ENCODE data around the gene HOOK1.
"Not testable (repeated sequence)": the region's sequence is repeated elsewhere in the genome, so short reads cannot be mapped to it uniquely, and the experiment has no call there.

The HOOK1 gene

DNA sequence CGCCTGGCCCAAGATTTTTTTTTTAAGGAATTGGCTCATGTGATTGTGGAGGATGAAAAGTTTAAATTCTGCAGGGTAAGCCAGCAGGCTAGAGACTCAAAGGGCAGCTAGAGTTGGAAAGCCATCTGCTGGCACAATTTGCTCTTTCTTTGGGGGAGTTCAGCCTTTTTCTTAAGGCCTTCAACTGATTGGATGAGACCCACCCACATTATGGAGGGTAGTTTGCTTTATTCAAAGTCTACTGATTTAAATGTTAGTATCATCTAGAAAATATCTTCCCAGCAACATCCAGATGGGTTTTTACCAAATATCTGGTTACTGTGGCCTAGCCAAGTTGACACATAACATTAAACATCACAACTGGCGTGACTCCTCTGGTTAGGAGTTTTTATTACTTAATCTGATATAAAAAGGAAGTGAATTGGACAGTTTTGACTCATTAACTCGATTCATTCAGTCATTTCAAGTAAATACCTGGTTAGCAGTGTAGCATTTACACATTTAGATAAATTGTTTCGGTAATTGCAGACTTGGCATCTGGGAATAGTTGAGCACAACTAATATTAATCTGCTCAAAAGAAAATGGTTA, 12.4 kb downstream of the HOOK1 start:
- no peak for DNase-seq

GRCh38 chr1:59828160-59828559, 13.4 kb downstream of the HOOK1 start:
- DNase-seq, result no peak

- no peak for DNase-seq
Measured at GRCh38 chr1:59831529-59831928, 16.8 kb downstream of the HOOK1 start.

GRCh38 chr1:59833022-59833421, 18.3 kb downstream of the HOOK1 start:
- DNase-seq, result no peak

GRCh38 chr1:59833991-59834390, 19.2 kb downstream of the HOOK1 start:
- no peak for DNase-seq

GRCh38 chr1:59837857-59838256, 23.1 kb downstream of the HOOK1 start:
- DNase-seq, result not testable (repeated sequence)

DNA sequence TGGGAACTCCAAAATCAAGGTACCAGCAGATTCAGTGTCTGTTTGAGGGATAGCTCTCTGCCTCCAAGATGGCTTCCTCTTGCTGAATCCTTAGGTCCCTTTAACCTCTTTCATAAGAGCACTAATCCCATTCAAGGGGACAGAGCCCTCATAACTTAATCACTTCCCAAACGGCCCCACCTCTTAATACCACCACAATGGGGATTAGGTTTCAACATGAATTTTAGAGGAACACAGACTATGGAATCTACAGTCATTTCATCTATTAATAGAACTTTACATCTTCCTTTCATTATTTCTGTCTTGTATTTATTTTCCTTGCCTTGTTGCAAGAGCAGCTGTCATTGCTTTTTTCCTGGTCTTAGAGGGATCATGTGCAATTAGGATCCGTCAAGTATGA, 30.3 kb downstream of the HOOK1 start:
- no peak for DNase-seq

- DNase-seq, result no peak
Measured at GRCh38 chr1:59846209-59846894, 31.6 kb downstream of the HOOK1 start.

DNA sequence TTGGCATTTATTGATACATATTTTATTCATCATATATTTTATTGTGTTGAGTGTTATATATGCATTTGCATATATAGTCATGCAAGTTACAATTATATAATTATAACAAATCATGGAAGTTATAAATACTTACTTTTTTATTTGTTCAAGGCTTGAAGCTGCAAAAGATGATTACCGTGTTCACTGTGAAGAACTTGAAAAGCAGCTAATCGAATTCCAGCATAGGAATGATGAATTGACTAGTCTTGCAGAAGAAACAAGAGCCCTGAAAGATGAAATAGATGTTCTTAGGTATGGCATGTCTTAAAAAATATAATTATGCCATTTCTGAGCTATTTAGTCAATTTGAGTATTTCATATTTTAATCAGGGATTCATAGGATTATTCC, 32.1 kb downstream of the HOOK1 start:
- DNase-seq, result no peak

DNA sequence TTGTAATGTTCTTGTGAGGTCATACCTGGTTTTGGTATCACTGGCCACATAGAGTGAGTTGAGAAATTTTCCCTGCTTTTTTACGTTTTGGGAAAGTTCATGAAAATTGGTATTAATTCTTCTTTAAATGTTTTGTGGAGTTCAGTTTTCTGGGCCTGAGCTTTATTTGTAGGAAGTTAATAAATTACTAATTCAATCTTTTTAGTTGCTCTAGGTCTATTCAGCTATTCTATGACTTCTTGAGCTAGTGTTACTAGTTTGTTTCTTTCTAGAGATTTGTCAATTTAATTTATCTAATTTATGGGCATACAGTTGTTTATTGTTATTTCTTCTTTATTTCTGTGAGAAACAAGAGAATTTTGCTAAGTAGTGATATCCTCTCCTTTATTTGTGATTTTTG, 37.4 kb downstream of the HOOK1 start:
- DNase-seq, result no peak

- DNase-seq, result not testable (repeated sequence)
Measured at GRCh38 chr1:59855297-59855696, 40.5 kb downstream of the HOOK1 start.

GRCh38 chr1:59856725-59857338, 42.1 kb downstream of the HOOK1 start:
- DNase-seq, result no peak

GRCh38 chr1:59857679-59858354, 43.1 kb downstream of the HOOK1 start:
- DNase-seq, result no peak

- DNase-seq, result no peak
Measured at GRCh38 chr1:59866462-59866861, 51.7 kb downstream of the HOOK1 start.

DNA sequence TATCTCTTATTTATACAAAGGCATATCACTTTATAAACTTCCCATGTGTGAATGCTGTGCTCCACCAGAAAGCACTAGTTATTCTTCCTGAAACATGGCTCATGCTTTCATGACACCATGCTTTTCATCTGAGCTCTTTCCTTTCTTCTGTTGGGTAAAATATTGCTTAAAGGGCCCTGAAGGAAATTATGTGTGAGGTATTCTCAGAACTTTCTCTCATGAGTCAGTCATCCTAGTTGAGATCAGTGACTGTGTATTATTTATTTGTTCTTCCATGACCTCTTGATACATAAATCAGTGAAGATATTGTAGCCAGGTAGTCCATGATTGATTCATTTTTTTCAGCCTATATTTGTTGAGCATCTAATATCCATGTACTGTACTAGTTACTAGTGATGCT, 57.0 kb downstream of the HOOK1 start:
- no peak for DNase-seq

- DNase-seq, result no peak
Measured at GRCh38 chr1:59877108-59877682, 62.4 kb downstream of the HOOK1 start.

- no peak for DNase-seq
Measured at GRCh38 chr1:59878370-59878769, 63.6 kb downstream of the HOOK1 start.

- peak; percentile 33 for DNase-seq
Measured at GRCh38 chr1:59879574-59879973, 64.8 kb downstream of the HOOK1 start.

DNA sequence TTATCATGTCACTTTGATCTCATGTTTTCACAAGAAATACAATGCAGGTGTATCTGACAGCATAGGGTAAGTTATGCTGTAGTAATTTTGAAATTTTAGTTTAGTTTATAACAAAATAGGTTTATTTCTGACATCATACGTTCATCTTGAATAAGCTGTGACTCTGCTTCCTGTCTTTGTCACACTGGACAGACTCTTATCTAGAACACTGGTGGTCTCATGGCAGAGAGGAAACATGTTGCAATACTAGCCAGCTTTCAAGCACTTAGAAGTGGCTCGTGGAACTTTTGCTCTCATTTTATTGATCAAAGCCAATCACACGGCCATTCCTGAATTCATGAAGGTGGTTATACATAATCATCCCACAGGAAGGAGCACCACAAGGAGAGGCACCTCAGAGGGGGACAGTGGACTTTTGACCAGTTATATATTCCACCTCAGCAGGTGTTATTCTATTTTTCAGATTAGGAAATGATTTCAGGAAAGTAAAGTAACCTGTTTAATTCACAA, 65.3 kb downstream of the HOOK1 start:
- no peak for DNase-seq

GRCh38 chr1:59880735-59881134, 66.0 kb downstream of the HOOK1 start:
- no peak for DNase-seq

GRCh38 chr1:59885160-59885832, 70.5 kb downstream of the HOOK1 start:
- no peak for DNase-seq

All from activated gamma-delta T cell treated with Interleukin-2 at 50 U/mL for 16 hours (primary cell).